HepG2 (cell line): ENCODE data around the gene GDPD4. TPM values are rescaled to one million over a fixed set of nuclear protein-coding genes. Genes with fewer than 3 reads are reported as not detected.

Experiments
- ATAC-seq: fragments of 200-7000 bp; cut with Tn5 transposase; 3 replicates; pipeline ENCODE4 v1.9.1; 2020; ENCODE audit warnings: mild to moderate bottlenecking, moderate library complexity
- BruUV-seq: library from RNA; stranded (reverse); fragments of 400-500 nt; replicated peaks from 2 replicates; lab custom pipeline; 2021; lab: Mats Ljungman, UMichigan
- CTCF ChIA-PET: fragments of 300-600 bp; formaldehyde crosslinking; extraction: SDS; loops from one replicate; lab custom pipeline; 2021; ENCODE audit warnings: low total read pairs, inconsistent platforms, low intra/inter-chr PET ratio; lab: Yijun Ruan, JAX
- POLR2A ChIA-PET: fragments of 350-600 bp; sonication (Branson Sonifier 250); formaldehyde crosslinking; loops from one replicate; lab custom pipeline; 2020; ENCODE audit warnings: antibody characterized with exemption, inconsistent platforms; lab: Yijun Ruan, JAX
- DNase-seq: peaks from one replicate; pipeline ENCODE4 v3.0.0-alpha.2; 2015; ENCODE audit warnings: low spot score
- FAIRE-seq: peaks from 3 replicates; lab custom pipeline; 2011; peaks lifted over from hg19 to GRCh38; lab: Jason Lieb, UNC
- H2AFZ ChIP-seq: one replicate; pipeline ENCODE4 v1.6.1; 2011; ENCODE audit warnings: low read length, inconsistent platforms
- H3K27ac ChIP-seq: fragments of 300-600 bp; 3 replicates; pipeline ENCODE4 v1.8.0; 2011; ENCODE audit warnings: mixed run types, mild to moderate bottlenecking, mixed read lengths, low read length, inconsistent platforms; ENCODE audit not compliant: insufficient read depth; ENCODE audit errors: extremely low read length
- H3K27me3 ChIP-seq, 2 experiments: fragments of 200-600 bp in 1 of 2; 2 replicates in 1 of 2; 3 replicates in 1 of 2; pipeline versions ENCODE4 v1.6.0 to v1.8.0; 2011; ENCODE audit warnings: low read length in 2 of 2, mild to moderate bottlenecking in 2 of 2, moderate library complexity in 2 of 2, inconsistent platforms in 1 of 2; ENCODE audit not compliant: insufficient read depth in 2 of 2, control insufficient read depth in 1 of 2
- H3K36me3 ChIP-seq, 2 experiments: fragments of 200-600 bp in 1 of 2; replicated peaks in 1 of 2; 2 replicates in 1 of 2; 3 replicates in 1 of 2; pipeline versions ENCODE4 v1.5.1 to v1.8.0; 2011; ENCODE audit warnings: low read length in 2 of 2, inconsistent platforms in 1 of 2; ENCODE audit not compliant: insufficient read depth in 2 of 2, control insufficient read depth in 1 of 2
- H3K4me1 ChIP-seq: 2 replicates; pipeline ENCODE4 v1.5.1; 2012; ENCODE audit warnings: low read length, inconsistent platforms; ENCODE audit not compliant: insufficient read depth
- H3K4me2 ChIP-seq: 2 replicates; pipeline ENCODE4 v1.6.0; 2011; ENCODE audit warnings: low read depth, low read length, inconsistent platforms
- H3K4me3 ChIP-seq, 3 experiments: fragments of 200-600 bp in 1 of 3; sonication (generic), shearing (Covaris generic) in 1 of 3; replicated peaks in 1 of 3; 2 replicates each; pipeline ENCODE4 v1.5.1; 2011 to 2016; ENCODE audit warnings: low read length in 3 of 3, inconsistent platforms in 2 of 3, low read depth in 2 of 3, mild to moderate bottlenecking in 2 of 3, control low read depth in 1 of 3, mixed read lengths in 1 of 3; ENCODE audit not compliant: insufficient read depth in 1 of 3
- H3K79me2 ChIP-seq: one replicate; pipeline ENCODE4 v1.6.1; 2011; ENCODE audit warnings: low read length, inconsistent platforms; ENCODE audit not compliant: insufficient read depth
- H3K9ac ChIP-seq: 2 replicates; pipeline ENCODE4 v1.6.0; 2011; ENCODE audit warnings: mild to moderate bottlenecking, low read depth, low read length, inconsistent platforms; ENCODE audit not compliant: insufficient read depth
- H3K9me3 ChIP-seq: 2 replicates; pipeline ENCODE4 v1.5.1; 2012; ENCODE audit warnings: mild to moderate bottlenecking, low read length
- H4K20me1 ChIP-seq: 2 replicates; pipeline ENCODE4 v1.6.0; 2011; ENCODE audit warnings: inconsistent platforms, mild to moderate bottlenecking, low read length, moderate library complexity; ENCODE audit not compliant: insufficient read depth
- AHR ChIP-seq: IDR thresholded peaks from 2 replicates; pipeline ENCODE4 v1.6.1; 2018; ENCODE audit warnings: missing genetic modification reagents, missing compliant biosample characterization
- ARNTL ChIP-seq: sonication (generic); formaldehyde crosslinking; IDR thresholded peaks from 2 replicates; pipeline ENCODE4 v1.4.0; 2020; ENCODE audit warnings: mild to moderate bottlenecking, missing genetic modification reagents
- FOXC1 ChIP-seq: sonication (generic); formaldehyde crosslinking; IDR thresholded peaks from 2 replicates; pipeline ENCODE4 v1.8.0; 2022; ENCODE audit warnings: mild to moderate bottlenecking, missing genetic modification reagents, borderline replicate concordance
- GATA4 ChIP-seq: sonication (generic); IDR thresholded peaks from 2 replicates; pipeline ENCODE4 v1.6.1; 2016; ENCODE audit warnings: antibody characterized with exemption, low read depth, borderline replicate concordance
- KDM3A ChIP-seq: IDR thresholded peaks from 2 replicates; pipeline ENCODE4 v1.6.1; 2018; ENCODE audit warnings: low read depth, missing compliant biosample characterization
- KMT2B ChIP-seq: IDR thresholded peaks from 2 replicates; pipeline ENCODE4 v1.6.1; 2016; ENCODE audit warnings: missing genetic modification reagents, missing compliant biosample characterization
- NFYB ChIP-seq: sonication (generic); formaldehyde crosslinking; IDR thresholded peaks from 2 replicates; pipeline ENCODE4 v1.4.0; 2020; ENCODE audit warnings: missing genetic modification reagents
- NR2F6 ChIP-seq, 2 experiments: IDR thresholded peaks; 2 replicates each; pipeline ENCODE4 v1.6.1; 2016; ENCODE audit warnings: antibody characterized with exemption in 1 of 2, mild to moderate bottlenecking in 1 of 2
- TAF1 ChIP-seq: sonication (generic); formaldehyde crosslinking; IDR thresholded peaks from 2 replicates; pipeline ENCODE4 v1.4.0; 2020; ENCODE audit warnings: missing genetic modification reagents
- THYN1 ChIP-seq: sonication (generic); formaldehyde crosslinking; IDR thresholded peaks from 2 replicates; pipeline ENCODE4 v1.8.1; 2023; ENCODE audit warnings: low read depth, mild to moderate bottlenecking, moderate library complexity, missing genetic modification reagents, borderline replicate concordance
- ZBTB20 ChIP-seq: sonication (generic); formaldehyde crosslinking; IDR thresholded peaks from 2 replicates; pipeline ENCODE4 v1.8.1; 2023; ENCODE audit warnings: missing genetic modification reagents, low read depth, mild to moderate bottlenecking, borderline replicate concordance
- ZFX ChIP-seq: sonication (generic); formaldehyde crosslinking; IDR thresholded peaks from 2 replicates; pipeline ENCODE4 v1.4.0; 2020; ENCODE audit warnings: mild to moderate bottlenecking, low read depth, missing genetic modification reagents, moderate library complexity
- ZNF589 ChIP-seq: sonication (generic); formaldehyde crosslinking; conservative IDR thresholded peaks from 2 replicates; pipeline ENCODE4 v1.8.0; 2022; ENCODE audit warnings: mild to moderate bottlenecking, moderate library complexity, missing genetic modification reagents
- ZNF605 ChIP-seq: sonication (generic); formaldehyde crosslinking; IDR thresholded peaks from 2 replicates; pipeline ENCODE4 v1.8.0; 2022; ENCODE audit warnings: mild to moderate bottlenecking, missing genetic modification reagents
- ZNF629 ChIP-seq: sonication (generic); formaldehyde crosslinking; conservative IDR thresholded peaks from 2 replicates; pipeline ENCODE4 v1.5.0; 2020; ENCODE audit warnings: missing genetic modification reagents
- ZNF644 ChIP-seq: IDR thresholded peaks from 2 replicates; pipeline ENCODE4 v1.6.1; 2016; ENCODE audit warnings: low read depth
- ZSCAN29 ChIP-seq: sonication (generic); formaldehyde crosslinking; conservative IDR thresholded peaks from 2 replicates; pipeline ENCODE4 v1.4.0; 2020; ENCODE audit warnings: mild to moderate bottlenecking, missing genetic modification reagents
- ZZZ3 ChIP-seq: sonication (generic); formaldehyde crosslinking; IDR thresholded peaks from 2 replicates; pipeline ENCODE4 v1.4.0; 2020; ENCODE audit warnings: missing genetic modification reagents, mild to moderate bottlenecking, borderline replicate concordance
- WGBS: methylation state at CpG from one replicate; pipeline ENCODE4 v1.1.6; 2017; ENCODE audit warnings: low lambda C conversion rate; 5-methylcytosine and 5-hydroxymethylcytosine counted together
- in situ Hi-C: cut with HindIII; loops from 2 replicates; pipeline ENCODE4 v1.10.0; 2017; ENCODE audit warnings: low pct_unique_long_range_greater_than_20kb; ENCODE audit not compliant: extremely low pct_ligation_motif_present
- intact Hi-C: fragments of 100-400 bp; cut with micrococcal nuclease; formaldehyde crosslinking; loops from one replicate; pipeline ENCODE4 v1.10.0; 2022; ENCODE audit not compliant: unreplicated experiment
- polyA plus RNA-seq, 8 experiments: library from polyadenylated mRNA; depleted of rRNA in 3 of 8; stranded (reverse) in 7 of 8; unstranded in 1 of 8; fragments of >200 nt; fragmentation: Illumina TruSeq in 4 of 8; extraction: Trizol in 4 of 8; gene quantifications; 2 replicates each; pipeline versions ENCODE4 v1.2.1 to v1.2.3, GENCODE V29; 2011 to 2016; ENCODE audit warnings: low read depth in 4 of 8, missing spikeins in 1 of 8, mixed read lengths in 1 of 8; ENCODE audit not compliant: insufficient read depth in 1 of 8
- total RNA-seq, 5 experiments: library from RNA; depleted of rRNA; stranded (reverse); fragments of >200 nt; fragmentation: Illumina TruSeq; extraction: Trizol; gene quantifications; 2 replicates each; pipeline ENCODE4 v1.2.3, GENCODE V29; 2016; ENCODE audit warnings: low read depth in 1 of 5
- TF ChIP-seq, protein P1 (sequence below): sonication (generic); formaldehyde crosslinking; IDR thresholded peaks from 2 replicates; pipeline ENCODE4 v1.5.0; 2020; ENCODE audit warnings: mild to moderate bottlenecking, missing genetic modification reagents, moderate library complexity
- TF ChIP-seq, protein P2 (sequence below): IDR thresholded peaks from 2 replicates; pipeline ENCODE4 v1.6.1; 2016
- TF ChIP-seq, protein P3 (sequence below): sonication (generic); formaldehyde crosslinking; IDR thresholded peaks from 2 replicates; pipeline ENCODE4 v1.5.0; 2020; ENCODE audit warnings: missing genetic modification reagents
- TF ChIP-seq, protein P4 (sequence below): sonication (generic); formaldehyde crosslinking; IDR thresholded peaks from 2 replicates; pipeline ENCODE4 v1.5.0; 2020; ENCODE audit warnings: missing genetic modification reagents

The GDPD4 gene
- total and polyA plus RNA-seq, 2 of the 13 experiments (the other 11 are each of a cell fraction or from before 2014, with no cell fraction given) = not detected

DNA sequence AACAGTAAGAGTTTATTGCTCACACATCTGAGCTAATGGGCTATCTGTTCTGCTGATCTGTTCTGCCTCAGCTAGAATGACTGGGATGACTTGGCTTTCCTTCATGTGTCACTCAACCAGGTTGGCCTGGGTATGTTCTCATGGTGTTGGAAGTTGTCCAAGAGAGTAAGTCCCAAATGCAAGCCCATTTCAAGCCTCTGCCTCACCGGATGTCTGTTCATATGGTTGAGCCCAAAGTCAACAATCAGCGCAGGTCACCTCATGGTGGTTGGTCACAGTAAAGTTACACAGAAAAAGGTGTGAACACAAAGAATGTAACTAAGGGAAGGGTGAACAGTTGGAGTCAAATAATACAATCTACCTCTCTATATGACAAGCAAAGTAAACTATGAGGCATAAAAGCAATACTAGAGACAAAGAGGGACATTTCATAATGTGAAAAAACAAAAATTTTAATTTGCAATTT, 1.9 kb downstream of the GDPD4 start:
- DNase-seq (peak; percentile 84), FAIRE-seq (peak; percentile 21), ATAC-seq (peak; percentile 72)
- Histone ChIP-seq H3K27me3 (no peaks in the 10 kb centered on the region), H3K4me1 (peaks cover 40% of the 10 kb centered on the region), H3K4me3 (no peak overlapping the region), H3K9ac (no peak overlapping the region), H3K9me3 (no peaks in the 10 kb centered on the region), H3K27ac (peak overlapping the region; percentile 47), H4K20me1 (no peaks in the 10 kb centered on the region), H3K79me2 (no peaks in the 10 kb centered on the region), H2AFZ (no peak overlapping the region), H3K36me3 (no peaks in the 10 kb centered on the region), H3K4me2 (no peak overlapping the region)
- ChIA-PET POLR2A (interaction anchor here (0.5 kb wide), 1 partner anchor 127 kb away, joined by 3 read pairs; no protein-coding TSS in a partner anchor), CTCF (no interaction called here)
- WGBS = 3% methylated on average over 2 of the region's 2 CpGs
- BruUV-seq = no TSS peak
- in situ Hi-C loops = no loop called here
- intact Hi-C loops = no loop called here
- TF ChIP-seq KDM3A (CRISPR knock-in tag) (no peak), AHR (CRISPR knock-in tag) (no peak), ZNF644 (CRISPR knock-in tag) (peak; percentile 52), KMT2B (CRISPR knock-in tag) (no peak), ZZZ3 (CRISPR knock-in tag) (no peak), ZNF605 (no peak), GATA4 (no peak), NFYB (CRISPR knock-in tag) (no peak), ZNF629 (CRISPR knock-in tag) (peak; percentile 35; the same call in 1 of the 2 replicates), THYN1 (CRISPR knock-in tag) (no peak), NR2F6 (IDR thresholded peaks at IDR 0.05) (no peak), NR2F6 (CRISPR knock-in tag; IDR thresholded peaks at IDR 0.05) (peak; percentile 10; the same call in 1 of the 2 replicates), ZSCAN29 (CRISPR knock-in tag) (no peak), ZFX (CRISPR knock-in tag) (no peak), ZNF589 (CRISPR knock-in tag) (no peak), FOXC1 (CRISPR knock-in tag) (no peak), ZBTB20 (peak; percentile 48; the same call in 1 of the 2 replicates), ARNTL (no peak), TAF1 (CRISPR knock-in tag) (no peak)
- TF ChIP-seq, protein P1, sequence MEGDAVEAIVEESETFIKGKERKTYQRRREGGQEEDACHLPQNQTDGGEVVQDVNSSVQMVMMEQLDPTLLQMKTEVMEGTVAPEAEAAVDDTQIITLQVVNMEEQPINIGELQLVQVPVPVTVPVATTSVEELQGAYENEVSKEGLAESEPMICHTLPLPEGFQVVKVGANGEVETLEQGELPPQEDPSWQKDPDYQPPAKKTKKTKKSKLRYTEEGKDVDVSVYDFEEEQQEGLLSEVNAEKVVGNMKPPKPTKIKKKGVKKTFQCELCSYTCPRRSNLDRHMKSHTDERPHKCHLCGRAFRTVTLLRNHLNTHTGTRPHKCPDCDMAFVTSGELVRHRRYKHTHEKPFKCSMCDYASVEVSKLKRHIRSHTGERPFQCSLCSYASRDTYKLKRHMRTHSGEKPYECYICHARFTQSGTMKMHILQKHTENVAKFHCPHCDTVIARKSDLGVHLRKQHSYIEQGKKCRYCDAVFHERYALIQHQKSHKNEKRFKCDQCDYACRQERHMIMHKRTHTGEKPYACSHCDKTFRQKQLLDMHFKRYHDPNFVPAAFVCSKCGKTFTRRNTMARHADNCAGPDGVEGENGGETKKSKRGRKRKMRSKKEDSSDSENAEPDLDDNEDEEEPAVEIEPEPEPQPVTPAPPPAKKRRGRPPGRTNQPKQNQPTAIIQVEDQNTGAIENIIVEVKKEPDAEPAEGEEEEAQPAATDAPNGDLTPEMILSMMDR (CRISPR knock-in tag) = no peak
- TF ChIP-seq, protein P2, sequence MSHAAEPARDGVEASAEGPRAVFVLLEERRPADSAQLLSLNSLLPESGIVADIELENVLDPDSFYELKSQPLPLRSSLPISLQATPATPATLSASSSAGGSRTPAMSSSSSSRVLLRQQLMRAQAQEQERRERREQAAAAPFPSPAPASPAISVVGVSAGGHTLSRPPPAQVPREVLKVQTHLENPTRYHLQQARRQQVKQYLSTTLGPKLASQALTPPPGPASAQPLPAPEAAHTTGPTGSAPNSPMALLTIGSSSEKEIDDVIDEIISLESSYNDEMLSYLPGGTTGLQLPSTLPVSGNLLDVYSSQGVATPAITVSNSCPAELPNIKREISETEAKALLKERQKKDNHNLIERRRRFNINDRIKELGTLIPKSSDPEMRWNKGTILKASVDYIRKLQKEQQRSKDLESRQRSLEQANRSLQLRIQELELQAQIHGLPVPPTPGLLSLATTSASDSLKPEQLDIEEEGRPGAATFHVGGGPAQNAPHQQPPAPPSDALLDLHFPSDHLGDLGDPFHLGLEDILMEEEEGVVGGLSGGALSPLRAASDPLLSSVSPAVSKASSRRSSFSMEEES (CRISPR knock-in tag) = 0 out of 2 replicates have a peak, but pooled peaks have one; percentile 12
- TF ChIP-seq, protein P3, sequence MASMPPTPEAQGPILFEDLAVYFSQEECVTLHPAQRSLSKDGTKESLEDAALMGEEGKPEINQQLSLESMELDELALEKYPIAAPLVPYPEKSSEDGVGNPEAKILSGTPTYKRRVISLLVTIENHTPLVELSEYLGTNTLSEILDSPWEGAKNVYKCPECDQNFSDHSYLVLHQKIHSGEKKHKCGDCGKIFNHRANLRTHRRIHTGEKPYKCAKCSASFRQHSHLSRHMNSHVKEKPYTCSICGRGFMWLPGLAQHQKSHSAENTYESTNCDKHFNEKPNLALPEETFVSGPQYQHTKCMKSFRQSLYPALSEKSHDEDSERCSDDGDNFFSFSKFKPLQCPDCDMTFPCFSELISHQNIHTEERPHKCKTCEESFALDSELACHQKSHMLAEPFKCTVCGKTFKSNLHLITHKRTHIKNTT = no peak
- TF ChIP-seq, protein P4, sequence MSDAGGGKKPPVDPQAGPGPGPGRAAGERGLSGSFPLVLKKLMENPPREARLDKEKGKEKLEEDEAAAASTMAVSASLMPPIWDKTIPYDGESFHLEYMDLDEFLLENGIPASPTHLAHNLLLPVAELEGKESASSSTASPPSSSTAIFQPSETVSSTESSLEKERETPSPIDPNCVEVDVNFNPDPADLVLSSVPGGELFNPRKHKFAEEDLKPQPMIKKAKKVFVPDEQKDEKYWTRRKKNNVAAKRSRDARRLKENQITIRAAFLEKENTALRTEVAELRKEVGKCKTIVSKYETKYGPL = no peak
